Adipose tissue (tissue), 3 donors: ENCODE data around the gene OFD1. TPM values are rescaled to one million over a fixed set of nuclear protein-coding genes. Genes with fewer than 3 reads are reported as not detected.

ENCODE experiments used
- H3K27ac ChIP-seq: one replicate; pipeline ENCODE4 v1.5.1; 2013; ENCODE audit warnings: low read depth, low read length
- WGBS, 3 donors: extraction: QIAGEN DNeasy Blood & Tissue Kit; methylation state at CpG; one replicate each; pipeline ENCODE4 v1.1.7; 2013; 5-methylcytosine and 5-hydroxymethylcytosine counted together
- polyA plus RNA-seq, 3 donors: library from polyadenylated mRNA; stranded (reverse); fragments of 200-250 nt; gene quantifications; one replicate each; pipeline ENCODE4 v1.2.3, GENCODE V29; 2013
- donor health status: healthy with polysubstance abuse.
- donor health status: Bipolar disorder and iron deficiency.
- donor health status: healthy.

The OFD1 gene
- polyA plus RNA-seq, 3 donors = 8.6 to 24.1 (median 9.3) TPM

GRCh38 chrX:13742397-13743176, 8.0 kb downstream of the OFD1 start:
- H3K27ac ChIP-seq = no peak overlapping the region
- WGBS, 3 donors = 60 to 76% (median 68%) methylated on average over 13 of the region's 13 CpGs

DNA sequence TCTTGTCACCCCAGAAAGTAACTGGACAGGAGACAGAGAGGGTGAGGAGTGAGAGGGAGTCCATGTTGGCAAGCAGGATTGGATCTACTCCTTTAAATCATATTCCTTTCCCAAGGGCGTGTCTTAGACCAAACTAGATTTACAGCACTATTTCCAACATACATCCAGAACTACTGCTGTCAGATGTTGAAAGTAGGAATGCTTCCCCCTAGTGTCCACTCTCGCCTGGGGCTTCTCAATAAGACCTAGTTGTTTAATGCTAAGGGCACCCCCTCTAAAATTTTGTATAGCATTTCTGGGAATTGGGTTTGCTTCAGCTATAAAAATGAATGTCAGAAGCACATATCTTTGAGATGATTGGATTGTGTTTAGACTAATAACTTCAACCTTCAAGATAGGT, 13.3 kb downstream of the OFD1 start:
- WGBS, 3 donors = 16 to 46% (median 23%) methylated on average over 2 of the region's 2 CpGs

GRCh38 chrX:13748486-13748885, 13.9 kb downstream of the OFD1 start:
- H3K27ac ChIP-seq = no peak overlapping the region
- WGBS, 3 donors = 87 to 95% (median 93%) methylated on average over 3 of the region's 3 CpGs

More for the DNA sequence above, 13.3 kb downstream of the OFD1 start:
- no peak overlapping the region for H3K27ac ChIP-seq

DNA sequence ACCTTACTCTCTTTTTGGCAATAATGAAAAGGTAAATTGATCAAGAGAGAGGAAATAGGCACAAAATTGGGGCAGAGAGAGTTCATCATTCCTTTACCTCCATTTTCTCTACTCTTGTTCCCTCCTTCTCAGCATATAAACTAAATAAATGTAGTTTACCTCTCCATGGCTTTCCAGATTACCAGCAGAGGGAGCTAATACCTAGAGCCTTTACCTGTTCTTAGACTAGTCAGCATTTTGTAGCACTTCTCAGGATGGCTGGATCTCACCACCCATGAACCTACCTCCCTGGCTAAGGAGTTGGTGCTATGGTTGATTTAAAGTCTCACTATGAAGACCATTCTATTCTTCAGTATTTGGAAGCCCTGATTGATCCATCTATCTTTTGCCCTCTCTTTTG, 15.7 kb downstream of the OFD1 start:
- H3K27ac ChIP-seq = no peak overlapping the region

DNA sequence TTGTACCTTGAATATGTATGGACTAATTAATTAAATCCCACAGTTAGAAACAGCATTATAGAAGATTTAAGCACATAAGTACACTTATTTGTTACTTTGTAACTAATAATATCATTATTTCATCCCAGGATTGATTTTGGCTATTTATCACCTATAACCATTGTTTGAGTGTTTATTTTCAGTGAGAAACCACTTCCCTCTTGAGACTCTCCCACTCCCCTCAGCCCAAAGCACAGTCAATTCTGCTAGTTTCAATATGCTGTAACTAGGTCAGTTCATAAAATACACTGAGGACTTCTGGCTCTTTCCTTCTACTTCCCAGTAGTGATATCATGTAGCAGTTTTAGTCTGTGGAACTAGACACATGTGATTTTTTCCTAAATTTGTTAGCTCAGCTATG, 16.3 kb downstream of the OFD1 start:
- no peak overlapping the region for H3K27ac ChIP-seq

GRCh38 chrX:13752141-13752540, 17.6 kb downstream of the OFD1 start:
- no peak overlapping the region for H3K27ac ChIP-seq
- WGBS, 3 donors = 69 to 78% (median 72%) methylated on average over 3 of the region's 3 CpGs

DNA sequence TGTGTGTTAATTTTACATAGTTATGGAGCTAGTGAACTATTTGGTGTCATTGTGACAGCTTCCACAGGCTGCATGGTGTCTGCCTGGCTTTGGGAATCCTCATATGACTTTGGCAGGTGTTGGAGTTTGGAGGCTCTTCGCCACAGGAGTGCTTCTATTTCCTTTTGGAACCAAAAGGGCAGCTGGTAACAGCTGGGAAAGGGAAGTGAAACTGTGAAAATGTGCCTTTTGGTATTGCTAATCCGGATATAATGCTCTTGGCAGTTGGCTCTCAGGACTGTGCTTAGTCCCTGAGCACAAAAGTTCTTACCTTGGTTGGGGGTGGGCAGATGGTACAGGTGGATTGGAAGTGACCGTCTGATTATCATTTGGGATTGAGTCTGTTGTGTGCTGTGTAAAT, 18.1 kb downstream of the OFD1 start:
- H3K27ac ChIP-seq = no peak overlapping the region
- WGBS, 3 donors = 43 to 62% (median 55%) methylated on average over 3 of the region's 3 CpGs

DNA sequence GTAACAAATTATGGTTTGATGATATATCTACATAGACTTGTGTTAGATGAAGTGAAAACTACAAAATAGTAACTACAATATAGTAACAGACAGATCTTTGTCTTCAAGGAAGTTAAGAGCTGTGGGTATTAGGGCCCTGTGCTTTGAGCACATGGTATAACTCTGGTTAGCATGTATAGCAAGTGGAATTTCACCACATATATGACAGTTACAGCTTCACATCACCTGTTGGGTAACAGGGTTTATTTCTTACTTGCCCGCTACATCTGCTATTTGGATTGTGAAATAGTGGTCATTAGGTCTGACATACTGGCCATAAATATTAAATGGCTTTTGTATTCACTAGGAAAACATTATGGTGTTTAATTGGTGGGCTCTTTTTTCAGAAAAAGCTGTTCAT, 20.2 kb downstream of the OFD1 start:
- 58 to 90% (median 77%) methylated on average over 1 of the region's 1 CpG for WGBS, 3 donors
- no peak overlapping the region for H3K27ac ChIP-seq

- no peak overlapping the region for H3K27ac ChIP-seq
- 26 to 69% (median 33%) methylated on average over 1 of the region's 1 CpG for WGBS, 3 donors
Observed at GRCh38 chrX:13755254-13755653, 20.7 kb downstream of the OFD1 start.

DNA sequence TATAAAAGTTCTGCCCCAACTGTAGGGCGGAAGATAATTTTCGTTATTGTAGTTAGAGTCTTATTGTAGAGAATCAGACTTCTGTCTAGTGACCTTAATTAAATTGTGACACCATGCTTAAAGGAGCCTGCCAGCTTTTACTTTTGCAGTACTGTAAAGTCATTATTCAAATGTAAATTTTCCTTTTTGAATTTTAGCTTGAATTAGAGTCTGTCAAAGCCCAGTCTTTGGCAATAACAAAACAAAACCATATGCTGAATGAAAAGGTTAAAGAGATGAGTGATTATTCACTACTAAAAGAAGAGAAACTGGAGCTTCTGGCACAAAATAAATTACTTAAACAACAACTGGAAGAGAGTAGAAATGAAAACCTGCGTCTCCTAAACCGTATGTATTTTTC, 21.8 kb downstream of the OFD1 start:
- H3K27ac ChIP-seq = no peak overlapping the region
- WGBS, 3 donors = 89 to 97% (median 95%) methylated on average over 4 of the region's 4 CpGs

DNA sequence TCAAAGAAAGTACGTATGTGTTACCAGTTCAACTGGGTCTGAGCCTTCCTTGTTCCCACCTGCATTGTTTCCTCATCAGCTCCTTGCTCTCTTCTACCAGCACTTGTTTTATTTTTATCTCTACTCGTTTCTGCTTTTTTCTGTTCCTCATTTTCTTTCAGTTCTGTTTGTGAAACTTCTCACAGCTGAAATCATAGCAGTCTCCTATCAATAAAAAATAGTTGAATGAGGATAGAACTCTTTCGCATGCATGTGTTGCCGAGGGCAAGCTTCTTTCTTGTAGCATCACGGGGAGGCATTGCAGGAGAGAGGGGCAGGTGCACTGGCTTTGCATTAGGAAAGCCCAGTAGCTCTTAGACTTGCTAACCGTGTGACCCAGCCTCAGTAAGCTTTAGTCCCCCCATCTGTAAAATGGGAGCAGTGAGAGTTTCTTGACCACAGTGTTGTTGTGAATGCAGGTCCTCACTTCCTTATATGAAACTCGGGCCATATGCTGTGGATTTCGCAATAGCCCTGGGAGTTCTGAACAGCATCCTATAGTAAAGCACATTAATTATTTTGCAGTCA, 24.7 kb downstream of the OFD1 start:
- WGBS, 3 donors = 62 to 80% (median 73%) methylated on average over 8 of the region's 8 CpGs

DNA sequence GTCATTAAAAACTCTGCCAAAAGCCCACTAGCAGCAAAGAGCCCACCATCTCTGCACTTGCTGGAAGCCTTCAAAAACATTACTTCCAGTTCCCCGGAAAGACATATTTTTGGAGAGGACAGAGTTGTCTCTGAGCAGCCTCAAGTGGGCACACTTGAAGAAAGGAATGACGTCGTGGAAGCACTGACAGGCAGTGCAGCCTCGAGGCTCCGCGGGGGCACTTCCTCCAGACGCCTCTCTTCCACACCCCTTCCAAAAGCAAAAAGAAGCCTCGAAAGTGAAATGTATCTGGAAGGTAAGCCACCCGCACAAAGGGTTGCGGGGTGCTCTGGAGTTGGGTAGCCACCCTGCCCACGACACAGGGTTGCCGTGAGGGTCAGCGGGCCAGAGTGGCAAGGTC, 25.9 kb downstream of the OFD1 start:
- 69 to 84% (median 76%) methylated on average over 13 of the region's 13 CpGs for WGBS, 3 donors
- H3K27ac ChIP-seq = no peak overlapping the region

More for the DNA sequence above, 24.7 kb downstream of the OFD1 start:
- H3K27ac ChIP-seq = no peak overlapping the region

GRCh38 chrX:13761606-13762414, 27.3 kb downstream of the OFD1 start:
- no peak overlapping the region for H3K27ac ChIP-seq
- 59 to 65% (median 62%) methylated on average over 6 to 7 of the region's 7 CpGs for WGBS, 3 donors

- H3K27ac ChIP-seq = no peak overlapping the region
- 43 to 65% (median 43%) methylated on average over 8 of the region's 8 CpGs for WGBS, 3 donors
Observed at GRCh38 chrX:13763489-13763888, 28.9 kb downstream of the OFD1 start.

- H3K27ac ChIP-seq = no peak overlapping the region
- WGBS, 3 donors = 21 to 61% (median 44%) methylated on average over 7 of the region's 7 CpGs
Observed at GRCh38 chrX:13764281-13764680, 29.7 kb downstream of the OFD1 start.

DNA sequence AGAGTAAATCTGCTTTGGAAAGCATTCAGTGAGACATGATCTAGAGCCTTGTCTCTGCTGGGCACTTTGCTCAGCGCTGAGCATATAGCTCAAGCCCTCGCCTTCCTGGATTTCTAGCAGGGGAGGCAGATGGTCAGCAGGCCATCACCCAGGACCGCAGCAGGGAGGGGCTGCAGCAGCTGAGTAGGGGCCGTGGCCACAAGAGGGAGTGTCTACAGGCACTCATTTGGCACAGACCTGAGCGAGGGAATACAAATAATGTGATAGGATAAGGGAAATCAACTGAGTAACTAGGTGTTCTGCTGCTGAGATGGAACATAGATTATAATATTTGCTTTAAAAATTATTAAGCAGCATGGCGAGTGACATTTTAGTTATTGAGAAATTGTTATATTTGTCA, 30.2 kb downstream of the OFD1 start:
- WGBS, 3 donors = 28 to 65% (median 60%) methylated on average over 6 of the region's 6 CpGs
- no peak overlapping the region for H3K27ac ChIP-seq

- H3K27ac ChIP-seq = no peak overlapping the region
- WGBS, 3 donors = 86 to 91% (median 89%) methylated on average over 4 of the region's 4 CpGs
Observed at GRCh38 chrX:13768939-13769338, 34.4 kb downstream of the OFD1 start.

DNA sequence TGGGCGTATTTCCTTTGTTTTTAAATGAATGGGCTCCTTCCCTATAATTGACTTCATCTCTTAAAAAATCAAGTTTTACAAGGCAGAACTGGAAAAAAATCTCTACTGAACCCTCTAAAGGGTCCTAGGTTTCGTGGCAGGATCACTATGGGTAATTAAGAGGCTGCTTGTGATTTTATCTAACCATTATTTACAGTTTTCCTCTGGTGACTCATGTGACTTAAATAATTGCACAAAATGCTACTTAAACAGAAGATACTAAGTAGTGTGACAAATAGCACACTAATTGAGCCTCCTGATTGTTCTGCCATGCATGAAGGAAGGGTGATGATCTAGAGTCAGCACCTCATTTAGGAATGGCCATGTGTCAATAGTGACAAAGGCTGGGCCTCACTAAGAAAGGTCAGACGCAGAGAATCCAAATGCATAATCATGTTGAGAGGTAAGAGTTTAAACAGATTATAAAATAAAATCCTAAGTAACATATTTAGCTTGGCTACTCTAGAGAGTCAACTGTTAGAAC, 35.5 kb downstream of the OFD1 start:
- H3K27ac ChIP-seq = no peak overlapping the region
- 85 to 92% (median 88%) methylated on average over 3 of the region's 3 CpGs for WGBS, 3 donors

DNA sequence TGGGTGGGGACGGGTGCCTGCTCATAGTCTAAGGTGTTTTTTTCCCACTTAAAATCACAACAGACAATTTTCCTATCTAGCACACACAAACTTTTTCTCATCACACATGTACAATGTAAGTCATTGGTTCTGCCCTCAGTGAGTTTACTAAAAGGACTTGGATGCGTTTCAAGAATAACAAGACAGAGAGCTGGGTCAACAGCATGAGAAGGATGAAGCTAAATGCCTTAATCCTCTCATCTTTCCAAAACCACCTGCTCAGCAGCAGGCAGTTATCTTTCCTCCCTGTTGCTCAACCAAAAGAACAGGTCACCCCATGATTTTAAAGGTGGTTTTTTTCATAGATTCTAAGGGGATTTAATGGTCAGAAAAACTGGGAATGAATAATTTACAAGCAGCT, 40.1 kb downstream of the OFD1 start:
- H3K27ac ChIP-seq = no peak overlapping the region
- WGBS, 3 donors = 82 to 100% (median 91%) methylated on average over 2 of the region's 2 CpGs
